ENCODE data around the gene TMEM242.
"Not testable (repeated sequence)": the region's sequence is repeated elsewhere in the genome, so short reads cannot be mapped to it uniquely, and the experiment has no call there.

TMEM242 gene

GRCh38 chr6:157316871-157317814 is 6.2 kb downstream of the TMEM242 start:
- H3K4me1 ChIP-seq (ENCODE audit: insufficient read depth, poor library complexity, severe bottlenecking): peaks cover 14% of the 10 kb centered on the region
- H3K27me3 ChIP-seq (ENCODE audit: insufficient read depth, poor library complexity, severe bottlenecking): no peaks in the 10 kb centered on the region
- DNase-seq (ENCODE audit: low spot score) (no peak), ATAC-seq (ENCODE audit: low read depth) (peak; percentile 90)
- H3K27ac ChIP-seq (ENCODE audit: poor library complexity, severe bottlenecking): peak overlapping the region; percentile 31
- H3K9me3 ChIP-seq (ENCODE audit: severe bottlenecking): no peaks in the 10 kb centered on the region
- peaks cover 47% of the 10 kb centered on the region for H3K36me3 ChIP-seq (ENCODE audit: low read depth)
- TF ChIP-seq CTCF (IDR thresholded peaks at IDR 0.05; ENCODE audit: poor library complexity, severe bottlenecking): no peak
- H3K4me3 ChIP-seq (ENCODE audit: severe bottlenecking): no peak overlapping the region

GRCh38 chr6:157314705-157315321 is 8.5 kb downstream of the TMEM242 start:
- H3K4me1 ChIP-seq (ENCODE audit: insufficient read depth, poor library complexity, severe bottlenecking): peaks cover 14% of the 10 kb centered on the region
- TF ChIP-seq CTCF (IDR thresholded peaks at IDR 0.05; ENCODE audit: poor library complexity, severe bottlenecking): peak; percentile 98
- peak; percentile 65 for ATAC-seq (ENCODE audit: low read depth)
- H3K36me3 ChIP-seq (ENCODE audit: low read depth): peaks cover 38% of the 10 kb centered on the region
- no peak overlapping the region for H3K4me3 ChIP-seq (ENCODE audit: severe bottlenecking)
- no peak overlapping the region for H3K27ac ChIP-seq (ENCODE audit: poor library complexity, severe bottlenecking)
- H3K9me3 ChIP-seq (ENCODE audit: severe bottlenecking): no peaks in the 10 kb centered on the region
- DNase-seq (ENCODE audit: low spot score): no peak
- H3K27me3 ChIP-seq (ENCODE audit: insufficient read depth, poor library complexity, severe bottlenecking): no peaks in the 10 kb centered on the region

GRCh38 chr6:157313531-157314467 is 9.5 kb downstream of the TMEM242 start:
- no peak for TF ChIP-seq CTCF (IDR thresholded peaks at IDR 0.05; ENCODE audit: poor library complexity, severe bottlenecking)
- peaks cover 14% of the 10 kb centered on the region for H3K4me1 ChIP-seq (ENCODE audit: insufficient read depth, poor library complexity, severe bottlenecking)
- no peak overlapping the region for H3K27ac ChIP-seq (ENCODE audit: poor library complexity, severe bottlenecking)
- no peaks in the 10 kb centered on the region for H3K9me3 ChIP-seq (ENCODE audit: severe bottlenecking)
- H3K27me3 ChIP-seq (ENCODE audit: insufficient read depth, poor library complexity, severe bottlenecking): no peaks in the 10 kb centered on the region
- peaks cover 38% of the 10 kb centered on the region for H3K36me3 ChIP-seq (ENCODE audit: low read depth)
- no peak overlapping the region for H3K4me3 ChIP-seq (ENCODE audit: severe bottlenecking)
- no peak for DNase-seq (ENCODE audit: low spot score)
- no peak for ATAC-seq (ENCODE audit: low read depth)

GRCh38 chr6:157312757-157313156 is 10.6 kb downstream of the TMEM242 start:
- Histone ChIP-seq H3K36me3 (ENCODE audit: low read depth) (peaks cover 28% of the 10 kb centered on the region), H3K4me3 (ENCODE audit: severe bottlenecking) (no peak overlapping the region), H3K27me3 (ENCODE audit: insufficient read depth, poor library complexity, severe bottlenecking) (no peaks in the 10 kb centered on the region), H3K4me1 (ENCODE audit: insufficient read depth, poor library complexity, severe bottlenecking) (peaks cover 14% of the 10 kb centered on the region), H3K9me3 (ENCODE audit: severe bottlenecking) (no peaks in the 10 kb centered on the region), H3K27ac (ENCODE audit: poor library complexity, severe bottlenecking) (no peak overlapping the region)
- no peak for TF ChIP-seq CTCF (IDR thresholded peaks at IDR 0.05; ENCODE audit: poor library complexity, severe bottlenecking)
- ATAC-seq (ENCODE audit: low read depth) (no peak), DNase-seq (ENCODE audit: low spot score) (no peak)

- peaks cover 13% of the 10 kb centered on the region for H3K36me3 ChIP-seq (ENCODE audit: low read depth)
- not testable (repeated sequence) for DNase-seq (ENCODE audit: low spot score); H3K27me3 ChIP-seq (ENCODE audit: insufficient read depth, poor library complexity, severe bottlenecking); H3K9me3 ChIP-seq (ENCODE audit: severe bottlenecking); H3K4me1 ChIP-seq (ENCODE audit: insufficient read depth, poor library complexity, severe bottlenecking); H3K27ac ChIP-seq (ENCODE audit: poor library complexity, severe bottlenecking); H3K4me3 ChIP-seq (ENCODE audit: severe bottlenecking)
- ATAC-seq (ENCODE audit: low read depth): peak; percentile 50; the same call in 2 of the 3 replicates
Measured at GRCh38 chr6:157310693-157311092, 12.6 kb downstream of the TMEM242 start.

All from RWPE2 (cell line).